Naive B cell (primary cell): ENCODE results near the gene ACTN1. TPM values are rescaled to one million over a fixed set of nuclear protein-coding genes. Genes with fewer than 3 reads are reported as not detected.

ENCODE experiments used
- ATAC-seq, 2 donors: fragments of 150-1000 bp; cut with Tn5 transposase; 2 replicates each; pipeline ENCODE4 v1.10.0; 2021; ENCODE audit warnings: low read depth in 2 of 2, mild to moderate bottlenecking in 2 of 2, moderate library complexity in 2 of 2
- DNase-seq: peaks from one replicate; pipeline ENCODE4 v3.0.0; 2022
- H3K27ac Mint-ChIP-seq, 6 donors: one replicate each; pipeline ENCODE4 v1.8.0; 2020 to 2022; ENCODE audit warnings: mild to moderate bottlenecking in 6 of 6, mixed read lengths in 6 of 6, moderate library complexity in 5 of 6, inconsistent platforms in 2 of 6
- H3K27me3 Mint-ChIP-seq, 3 donors: one replicate each; pipeline ENCODE4 v1.8.0; 2021 to 2022; ENCODE audit warnings: mixed read lengths in 3 of 3, mild to moderate bottlenecking in 1 of 3
- H3K36me3 Mint-ChIP-seq, 2 donors: one replicate each; pipeline ENCODE4 v1.8.0; 2020 to 2022; ENCODE audit warnings: mixed read lengths in 2 of 2, inconsistent platforms in 1 of 2, mild to moderate bottlenecking in 1 of 2
- H3K4me1 Mint-ChIP-seq, 3 donors: one replicate each; pipeline ENCODE4 v1.8.0; 2020 to 2022; ENCODE audit warnings: mixed read lengths in 3 of 3, inconsistent platforms in 1 of 3, mild to moderate bottlenecking in 1 of 3, moderate library complexity in 1 of 3
- H3K4me3 Mint-ChIP-seq, 8 donors: one replicate each; pipeline ENCODE4 v1.8.0; 2020 to 2022; ENCODE audit warnings: mild to moderate bottlenecking in 8 of 8, mixed read lengths in 8 of 8, moderate library complexity in 8 of 8, inconsistent platforms in 2 of 8
- H3K9me3 Mint-ChIP-seq, 7 donors: one replicate each; pipeline ENCODE4 v1.8.0; 2020 to 2022; ENCODE audit warnings: mixed read lengths in 7 of 7, mild to moderate bottlenecking in 5 of 7, inconsistent platforms in 2 of 7, moderate library complexity in 1 of 7
- polyA plus RNA-seq, 6 donors: library from polyadenylated mRNA; unstranded; fragments of 300-500 nt; fragmentation: Illumina TruSeq; gene quantifications; one replicate each; pipeline ENCODE4 v1.2.3, GENCODE V29; 2021; ENCODE audit warnings: low read depth in 6 of 6

ACTN1 gene
- polyA plus RNA-seq, 6 donors from 2014 or later, result 0.61 to 4.5 (median 2.4) TPM; not detected in 1

DNA sequence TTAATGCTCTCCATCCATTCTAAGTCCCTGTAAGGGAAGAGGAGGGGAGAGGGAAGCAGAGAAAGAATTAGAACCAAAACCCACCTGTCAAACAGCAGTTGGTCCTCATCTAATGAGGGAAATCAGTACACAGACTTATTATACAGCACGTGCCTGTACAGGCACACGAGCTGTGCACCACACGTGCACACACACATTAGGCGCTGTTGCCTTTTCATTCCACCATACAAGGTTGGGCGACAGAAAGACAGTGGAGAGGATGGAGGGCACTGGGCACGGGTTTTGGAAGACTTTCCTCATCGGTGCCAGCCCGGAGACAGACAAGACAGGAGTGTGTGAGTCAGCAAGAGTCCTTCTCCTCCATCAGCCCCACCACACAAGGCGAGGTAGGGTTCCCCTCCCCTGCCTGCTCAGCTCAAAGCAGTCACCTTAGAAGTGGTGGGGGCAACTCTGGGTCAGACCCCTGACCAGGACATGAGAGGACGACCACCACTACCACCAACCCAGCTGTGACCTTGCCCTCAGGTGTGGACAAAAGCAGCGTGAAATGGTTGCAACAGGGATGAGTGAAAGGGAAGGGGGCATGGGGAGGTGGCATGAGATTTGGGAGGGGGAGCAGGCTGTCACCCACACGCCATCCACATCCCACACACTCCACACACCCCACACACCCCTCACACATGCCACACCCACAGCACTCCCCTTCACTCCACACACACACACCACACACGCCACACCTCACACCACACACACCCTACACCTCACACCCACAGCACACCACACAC lies 80.7 kb downstream of the ACTN1 start:
- no peaks in the 10 kb centered on the region for H3K9me3 Mint-ChIP-seq
- no peak overlapping the region for H3K4me3 Mint-ChIP-seq
- no peak for ATAC-seq
- H3K36me3 Mint-ChIP-seq, result no peaks in the 10 kb centered on the region
- DNase-seq, result no peak
- peak overlapping the region in 1 of 6 donors; percentile 85 for H3K27ac Mint-ChIP-seq
- H3K4me1 Mint-ChIP-seq, result peaks cover 0 to 10% (median 2%) of the 10 kb centered on the region in 3 donors
- peaks cover 8 to 37% (median 21%) of the 10 kb centered on the region in 3 donors for H3K27me3 Mint-ChIP-seq

DNA sequence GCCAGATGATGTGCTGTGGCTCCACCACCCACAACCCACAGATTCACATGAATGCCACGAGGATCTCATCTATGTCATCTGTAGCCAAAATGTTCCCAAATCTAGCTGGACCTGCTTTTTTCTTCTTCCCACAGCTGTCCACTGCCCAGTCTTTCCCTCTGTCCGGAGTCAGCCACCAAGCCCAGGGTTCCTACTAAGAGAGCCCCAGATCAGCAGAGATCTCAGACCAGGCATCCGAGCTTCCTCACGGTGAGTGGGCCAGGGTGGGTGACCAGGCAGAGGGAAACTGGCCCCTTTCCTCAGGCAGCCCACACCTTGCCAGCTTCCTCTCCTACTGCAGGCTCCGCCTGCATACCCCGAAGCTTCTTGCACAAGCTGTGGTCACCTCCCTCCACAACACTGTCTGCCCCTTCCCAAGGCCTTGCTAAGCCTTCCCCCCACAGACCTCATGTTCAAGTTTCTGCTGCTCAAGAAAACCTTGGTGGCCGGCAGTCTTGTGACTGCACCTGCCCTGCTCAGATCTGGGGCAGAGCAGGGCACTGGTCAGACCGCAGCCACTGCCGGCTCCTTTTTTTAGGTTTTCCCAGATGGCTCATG lies 81.4 kb downstream of the ACTN1 start:
- DNase-seq, result no peak
- peaks cover 0 to 10% (median 2%) of the 10 kb centered on the region in 3 donors for H3K4me1 Mint-ChIP-seq
- no peaks in the 10 kb centered on the region for H3K9me3 Mint-ChIP-seq
- no peaks in the 10 kb centered on the region for H3K36me3 Mint-ChIP-seq
- no peak for ATAC-seq
- H3K27ac Mint-ChIP-seq, result peak overlapping the region in 2 of 6 donors; percentile 2 to 16
- H3K27me3 Mint-ChIP-seq, result peaks cover 8 to 37% (median 21%) of the 10 kb centered on the region in 3 donors
- H3K4me3 Mint-ChIP-seq, result peak overlapping the region in 1 of 8 donors; percentile 31

DNA sequence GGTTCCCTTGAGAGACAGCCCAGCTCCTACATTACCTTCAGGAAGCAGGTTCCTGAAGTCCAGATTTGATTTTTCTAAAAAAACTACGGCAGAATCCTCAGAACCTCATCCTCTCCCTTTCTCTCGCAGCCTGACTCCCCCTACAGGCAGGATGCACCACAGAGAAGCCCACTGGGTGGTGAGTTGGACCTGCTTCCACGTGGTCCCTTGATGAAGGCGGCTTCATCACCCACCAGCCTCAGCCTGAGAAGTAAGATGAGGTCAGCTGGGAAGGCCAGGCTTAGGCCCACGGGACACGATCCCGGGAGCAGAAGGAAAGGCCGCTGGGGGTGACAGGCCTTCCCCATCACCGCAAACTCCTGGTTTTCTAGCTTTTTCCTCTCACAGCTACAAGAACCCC lies 83.0 kb downstream of the ACTN1 start:
- peaks cover 8 to 37% (median 21%) of the 10 kb centered on the region in 3 donors for H3K27me3 Mint-ChIP-seq
- H3K36me3 Mint-ChIP-seq, result no peaks in the 10 kb centered on the region
- no peaks in the 10 kb centered on the region for H3K9me3 Mint-ChIP-seq
- peaks cover 0 to 10% (median 2%) of the 10 kb centered on the region in 3 donors for H3K4me1 Mint-ChIP-seq
- no peak overlapping the region for H3K4me3 Mint-ChIP-seq
- DNase-seq (no peak), ATAC-seq (no peak)
- no peak overlapping the region for H3K27ac Mint-ChIP-seq

- no peak for ATAC-seq
- Mint-ChIP-seq H3K4me1 (peaks cover 0 to 6% (median 2%) of the 10 kb centered on the region in 3 donors), H3K27me3 (peaks cover 5 to 26% (median 16%) of the 10 kb centered on the region in 3 donors), H3K9me3 (no peaks in the 10 kb centered on the region), H3K4me3 (no peak overlapping the region), H3K36me3 (no peaks in the 10 kb centered on the region), H3K27ac (no peak overlapping the region)
- no peak for DNase-seq
Measured at GRCh38 chr14:68894802-68895703, 84.0 kb downstream of the ACTN1 start.

GRCh38 chr14:68894123-68894522 lies 85.0 kb downstream of the ACTN1 start:
- no peaks in the 10 kb centered on the region for H3K9me3 Mint-ChIP-seq
- no peak overlapping the region for H3K4me3 Mint-ChIP-seq
- DNase-seq (no peak), ATAC-seq (no peak)
- no peaks in the 10 kb centered on the region for H3K36me3 Mint-ChIP-seq
- peaks cover 4 to 17% (median 8%) of the 10 kb centered on the region in 3 donors for H3K27me3 Mint-ChIP-seq
- peaks cover 0 to 3% (median 0%) of the 10 kb centered on the region in 3 donors for H3K4me1 Mint-ChIP-seq
- H3K27ac Mint-ChIP-seq, result peak overlapping the region in 1 of 6 donors; percentile 58

GRCh38 chr14:68893566-68893965 lies 85.5 kb downstream of the ACTN1 start:
- peaks cover 0 to 3% (median 0%) of the 10 kb centered on the region in 3 donors for H3K4me1 Mint-ChIP-seq
- DNase-seq (no peak), ATAC-seq (no peak)
- peaks cover 4 to 11% (median 6%) of the 10 kb centered on the region in 3 donors for H3K27me3 Mint-ChIP-seq
- no peak overlapping the region for H3K4me3 Mint-ChIP-seq
- no peaks in the 10 kb centered on the region for H3K36me3 Mint-ChIP-seq
- no peaks in the 10 kb centered on the region for H3K9me3 Mint-ChIP-seq
- H3K27ac Mint-ChIP-seq, result no peak overlapping the region

GRCh38 chr14:68892961-68893360 lies 86.1 kb downstream of the ACTN1 start:
- DNase-seq, result no peak
- no peaks in the 10 kb centered on the region for H3K9me3 Mint-ChIP-seq
- H3K36me3 Mint-ChIP-seq, result no peaks in the 10 kb centered on the region
- no peaks in the 10 kb centered on the region for H3K4me1 Mint-ChIP-seq
- no peak overlapping the region for H3K27ac Mint-ChIP-seq
- no peak for ATAC-seq
- H3K4me3 Mint-ChIP-seq, result no peak overlapping the region
- peaks cover 0 to 5% (median 0%) of the 10 kb centered on the region in 3 donors for H3K27me3 Mint-ChIP-seq

DNA sequence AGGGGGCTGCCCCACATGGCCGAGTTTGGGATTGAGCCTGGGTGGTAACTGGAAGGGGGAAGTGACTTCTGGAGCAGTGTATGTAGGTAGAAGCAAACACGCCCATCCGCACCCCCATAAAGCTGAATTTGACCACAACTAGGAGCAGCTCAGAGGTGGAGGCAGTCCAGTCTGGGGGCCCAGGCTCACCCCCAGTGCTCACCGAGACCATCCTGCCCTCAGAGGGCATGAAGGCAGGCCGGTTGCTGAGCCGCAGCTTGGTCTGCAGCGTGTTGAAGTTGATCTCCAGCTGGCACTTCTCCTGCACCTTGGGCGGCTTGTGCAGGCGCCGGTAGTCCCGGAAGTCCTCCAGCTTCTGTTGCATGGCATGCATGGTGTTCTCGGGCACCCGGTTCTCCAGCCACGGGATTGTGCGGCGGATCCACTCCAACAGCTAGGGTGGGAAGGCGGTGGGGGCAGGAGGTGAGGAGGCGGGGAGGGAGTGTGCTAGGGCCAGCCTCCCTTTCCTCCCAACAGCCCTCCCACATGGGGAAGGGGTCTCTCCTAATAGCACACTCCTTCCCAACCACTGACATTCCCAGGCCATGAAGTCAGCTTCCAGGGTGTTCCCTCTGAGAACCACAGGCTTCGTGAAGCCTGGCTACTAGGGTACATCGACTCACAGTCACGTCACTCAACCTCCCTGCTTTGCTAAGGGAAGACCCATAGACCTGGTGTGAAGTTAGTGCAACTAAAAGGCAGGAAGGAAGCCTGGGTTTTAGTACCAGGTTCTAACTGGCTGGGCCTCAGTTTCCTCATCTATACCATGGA lies 87.0 kb downstream of the ACTN1 start:
- Mint-ChIP-seq H3K4me1 (no peaks in the 10 kb centered on the region), H3K4me3 (no peak overlapping the region), H3K27me3 (no peaks in the 10 kb centered on the region), H3K36me3 (no peaks in the 10 kb centered on the region), H3K9me3 (no peaks in the 10 kb centered on the region), H3K27ac (peak overlapping the region in 1 of 6 donors; percentile 16)
- ATAC-seq (no peak), DNase-seq (no peak)

GRCh38 chr14:68890173-68890931 lies 88.8 kb downstream of the ACTN1 start:
- H3K4me1 Mint-ChIP-seq, result no peaks in the 10 kb centered on the region
- H3K4me3 Mint-ChIP-seq, result no peak overlapping the region
- H3K27me3 Mint-ChIP-seq, result no peaks in the 10 kb centered on the region
- H3K27ac Mint-ChIP-seq, result no peak overlapping the region
- DNase-seq (no peak), ATAC-seq (no peak)
- no peaks in the 10 kb centered on the region for H3K9me3 Mint-ChIP-seq
- no peaks in the 10 kb centered on the region for H3K36me3 Mint-ChIP-seq

- H3K36me3 Mint-ChIP-seq, result no peaks in the 10 kb centered on the region
- H3K9me3 Mint-ChIP-seq, result no peaks in the 10 kb centered on the region
- DNase-seq, result no peak
Measured at GRCh38 chr14:68888883-68889282, 90.2 kb downstream of the ACTN1 start.

GRCh38 chr14:68888025-68888850 lies 90.9 kb downstream of the ACTN1 start:
- no peaks in the 10 kb centered on the region for H3K27me3 Mint-ChIP-seq
- no peaks in the 10 kb centered on the region for H3K36me3 Mint-ChIP-seq
- H3K4me3 Mint-ChIP-seq, result no peak overlapping the region

More at GRCh38 chr14:68888883-68889282, 90.2 kb downstream of the ACTN1 start:
- Mint-ChIP-seq H3K4me3 (no peak overlapping the region), H3K27me3 (no peaks in the 10 kb centered on the region), H3K4me1 (no peaks in the 10 kb centered on the region), H3K27ac (no peak overlapping the region)
- ATAC-seq, result no peak

DNA sequence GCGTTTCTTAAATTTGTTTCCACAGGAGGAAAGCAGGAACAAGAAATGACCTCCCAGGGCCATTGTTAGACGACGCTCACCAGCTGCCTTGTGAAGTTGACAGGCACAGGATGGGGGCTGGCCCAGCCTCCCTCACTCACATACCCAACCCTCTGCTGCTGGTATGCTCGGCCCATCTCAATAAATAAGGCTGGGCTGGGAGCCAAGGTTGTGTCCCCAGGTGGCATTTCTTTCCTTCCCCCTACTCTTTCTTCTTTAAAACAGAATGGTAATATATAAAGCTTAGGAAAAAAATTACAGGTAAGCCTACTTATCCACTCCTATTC lies 93.0 kb downstream of the ACTN1 start:
- ATAC-seq (no peak), DNase-seq (no peak)
- H3K27me3 Mint-ChIP-seq, result no peaks in the 10 kb centered on the region
- peaks cover 0 to 3% (median 0%) of the 10 kb centered on the region in 7 donors for H3K9me3 Mint-ChIP-seq
- H3K36me3 Mint-ChIP-seq, result no peaks in the 10 kb centered on the region
- no peak overlapping the region for H3K4me3 Mint-ChIP-seq
- H3K4me1 Mint-ChIP-seq, result no peaks in the 10 kb centered on the region
- peak overlapping the region in 1 of 6 donors; percentile 6 for H3K27ac Mint-ChIP-seq

More at GRCh38 chr14:68888025-68888850, 90.9 kb downstream of the ACTN1 start:
- H3K9me3 Mint-ChIP-seq, result no peaks in the 10 kb centered on the region
- DNase-seq, result no peak
- no peaks in the 10 kb centered on the region for H3K4me1 Mint-ChIP-seq
- H3K27ac Mint-ChIP-seq, result peak overlapping the region in 1 of 6 donors; percentile 74
- ATAC-seq, result no peak
